Neural cell (in vitro differentiated cells): ENCODE results near the gene TOLLIP.

Experiments
- EP300 ChIP-seq: fragments of 450-650 bp; conservative IDR thresholded peaks from 2 replicates; pipeline ENCODE4 v1.6.1; 2014; ENCODE audit warnings: antibody characterized with exemption, mild to moderate bottlenecking, moderate library complexity; ENCODE audit not compliant: poor library complexity, severe bottlenecking
- EZH2 ChIP-seq: fragments of 200-600, 300-800 bp; shearing (Covaris generic), sonication (generic); IDR thresholded peaks from 2 replicates; pipeline ENCODE4 v1.6.1; 2014; ENCODE audit warnings: antibody characterized with exemption, low read length, borderline replicate concordance, mild to moderate bottlenecking; ENCODE audit not compliant: insufficient read depth, poor library complexity, severe bottlenecking
- RAD21 ChIP-seq: fragments of 450-650 bp; conservative IDR thresholded peaks from 2 replicates; pipeline ENCODE4 v1.6.1; 2014; ENCODE audit warnings: antibody characterized with exemption, mild to moderate bottlenecking, moderate library complexity
- SMC3 ChIP-seq: fragments of 450-650 bp; conservative IDR thresholded peaks from 2 replicates; pipeline ENCODE4 v1.6.1; 2014; ENCODE audit warnings: antibody characterized with exemption, mild to moderate bottlenecking, moderate library complexity; ENCODE audit not compliant: poor library complexity
- TF ChIP-seq, protein P1 (sequence below): IDR thresholded peaks from 2 replicates; pipeline ENCODE4 v1.6.1; 2012; ENCODE audit warnings: borderline replicate concordance
- TF ChIP-seq, protein P2 (sequence below): fragments of 450-650 bp; IDR thresholded peaks from 2 replicates; pipeline ENCODE4 v1.5.1; 2014; ENCODE audit warnings: antibody characterized with exemption, mild to moderate bottlenecking, moderate library complexity; ENCODE audit not compliant: poor library complexity, severe bottlenecking

DNA sequence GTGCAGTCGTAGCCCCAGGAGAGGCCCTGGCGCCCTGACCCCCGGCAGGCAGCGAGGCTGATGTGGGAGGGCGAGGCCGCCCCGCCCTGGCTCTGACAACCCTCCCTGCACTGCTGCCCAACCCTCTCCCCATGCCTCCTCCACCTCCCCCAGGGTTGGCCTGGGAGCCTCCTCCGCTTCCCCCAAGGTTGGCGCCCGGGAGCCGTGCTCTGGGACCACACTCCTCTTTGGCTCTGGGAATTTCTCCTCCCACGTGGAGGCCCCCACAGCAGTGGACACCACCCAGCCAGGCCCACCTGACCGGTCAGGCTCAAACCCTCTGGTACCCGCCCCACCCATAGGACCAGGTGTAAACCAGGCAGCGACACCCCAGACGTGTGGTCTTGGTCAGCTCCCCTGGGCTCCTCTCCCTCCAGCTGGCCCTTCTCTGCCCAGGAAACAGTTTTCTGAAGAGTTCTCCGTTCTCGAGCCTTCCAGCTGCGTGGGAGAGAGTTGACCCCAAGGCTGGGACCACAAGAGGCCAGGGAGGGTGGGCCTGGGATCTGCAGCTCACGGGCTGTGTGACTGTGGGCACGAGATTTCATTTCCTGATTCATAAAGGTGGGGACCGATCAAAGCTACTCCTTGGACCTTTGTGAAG, 40.8 kb upstream of the TOLLIP start:
- TF ChIP-seq EP300 (no peak), RAD21 (no peak), EZH2 (no peak), SMC3 (no peak)
- TF ChIP-seq, protein P1, sequence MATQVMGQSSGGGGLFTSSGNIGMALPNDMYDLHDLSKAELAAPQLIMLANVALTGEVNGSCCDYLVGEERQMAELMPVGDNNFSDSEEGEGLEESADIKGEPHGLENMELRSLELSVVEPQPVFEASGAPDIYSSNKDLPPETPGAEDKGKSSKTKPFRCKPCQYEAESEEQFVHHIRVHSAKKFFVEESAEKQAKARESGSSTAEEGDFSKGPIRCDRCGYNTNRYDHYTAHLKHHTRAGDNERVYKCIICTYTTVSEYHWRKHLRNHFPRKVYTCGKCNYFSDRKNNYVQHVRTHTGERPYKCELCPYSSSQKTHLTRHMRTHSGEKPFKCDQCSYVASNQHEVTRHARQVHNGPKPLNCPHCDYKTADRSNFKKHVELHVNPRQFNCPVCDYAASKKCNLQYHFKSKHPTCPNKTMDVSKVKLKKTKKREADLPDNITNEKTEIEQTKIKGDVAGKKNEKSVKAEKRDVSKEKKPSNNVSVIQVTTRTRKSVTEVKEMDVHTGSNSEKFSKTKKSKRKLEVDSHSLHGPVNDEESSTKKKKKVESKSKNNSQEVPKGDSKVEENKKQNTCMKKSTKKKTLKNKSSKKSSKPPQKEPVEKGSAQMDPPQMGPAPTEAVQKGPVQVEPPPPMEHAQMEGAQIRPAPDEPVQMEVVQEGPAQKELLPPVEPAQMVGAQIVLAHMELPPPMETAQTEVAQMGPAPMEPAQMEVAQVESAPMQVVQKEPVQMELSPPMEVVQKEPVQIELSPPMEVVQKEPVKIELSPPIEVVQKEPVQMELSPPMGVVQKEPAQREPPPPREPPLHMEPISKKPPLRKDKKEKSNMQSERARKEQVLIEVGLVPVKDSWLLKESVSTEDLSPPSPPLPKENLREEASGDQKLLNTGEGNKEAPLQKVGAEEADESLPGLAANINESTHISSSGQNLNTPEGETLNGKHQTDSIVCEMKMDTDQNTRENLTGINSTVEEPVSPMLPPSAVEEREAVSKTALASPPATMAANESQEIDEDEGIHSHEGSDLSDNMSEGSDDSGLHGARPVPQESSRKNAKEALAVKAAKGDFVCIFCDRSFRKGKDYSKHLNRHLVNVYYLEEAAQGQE = no peak
- TF ChIP-seq, protein P2, sequence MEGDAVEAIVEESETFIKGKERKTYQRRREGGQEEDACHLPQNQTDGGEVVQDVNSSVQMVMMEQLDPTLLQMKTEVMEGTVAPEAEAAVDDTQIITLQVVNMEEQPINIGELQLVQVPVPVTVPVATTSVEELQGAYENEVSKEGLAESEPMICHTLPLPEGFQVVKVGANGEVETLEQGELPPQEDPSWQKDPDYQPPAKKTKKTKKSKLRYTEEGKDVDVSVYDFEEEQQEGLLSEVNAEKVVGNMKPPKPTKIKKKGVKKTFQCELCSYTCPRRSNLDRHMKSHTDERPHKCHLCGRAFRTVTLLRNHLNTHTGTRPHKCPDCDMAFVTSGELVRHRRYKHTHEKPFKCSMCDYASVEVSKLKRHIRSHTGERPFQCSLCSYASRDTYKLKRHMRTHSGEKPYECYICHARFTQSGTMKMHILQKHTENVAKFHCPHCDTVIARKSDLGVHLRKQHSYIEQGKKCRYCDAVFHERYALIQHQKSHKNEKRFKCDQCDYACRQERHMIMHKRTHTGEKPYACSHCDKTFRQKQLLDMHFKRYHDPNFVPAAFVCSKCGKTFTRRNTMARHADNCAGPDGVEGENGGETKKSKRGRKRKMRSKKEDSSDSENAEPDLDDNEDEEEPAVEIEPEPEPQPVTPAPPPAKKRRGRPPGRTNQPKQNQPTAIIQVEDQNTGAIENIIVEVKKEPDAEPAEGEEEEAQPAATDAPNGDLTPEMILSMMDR = no peak
